Activated B cell treated with CpG ODN at 0.5 μM for 24 hours (primary cell): ENCODE results near the gene PAQR9. TPM values are rescaled to one million over a fixed set of nuclear protein-coding genes. Genes with fewer than 3 reads are reported as not detected.
A peak's percentile ranks its signal among the peaks of the same experiment; 100 is the strongest.
"Not testable (repeated sequence)": the region's sequence is repeated elsewhere in the genome, so short reads cannot be mapped to it uniquely, and the experiment has no call there.

Source experiments
- ATAC-seq: fragments of 200-7000 bp; cut with Tn5 transposase; one replicate; pipeline ENCODE4 v1.10.0; 2021; ENCODE audit warnings: low read depth, mild to moderate bottlenecking, moderate library complexity
- CTCF ChIA-PET: fragments of 350-600 bp; sonication (Branson Sonifier 250); formaldehyde crosslinking; loops from one replicate; lab custom pipeline; 2021; ENCODE audit warnings: antibody characterized with exemption; lab: Charles Lee
- POLR2A ChIA-PET: fragments of 350-600 bp; sonication (Branson Sonifier 250); formaldehyde crosslinking; loops from one replicate; lab custom pipeline; 2021; ENCODE audit warnings: antibody characterized with exemption; lab: Charles Lee
- DNase-seq: peaks from one replicate; pipeline ENCODE4 v3.0.0; 2022
- H3K27ac Mint-ChIP-seq: one replicate; pipeline ENCODE4 v1.8.0; 2020; ENCODE audit warnings: mixed read lengths
- H3K27me3 Mint-ChIP-seq: one replicate; pipeline ENCODE4 v1.8.0; 2021; ENCODE audit warnings: mixed read lengths
- H3K36me3 Mint-ChIP-seq: one replicate; pipeline ENCODE4 v1.8.0; 2021; ENCODE audit warnings: low read depth, mixed read lengths
- H3K4me1 Mint-ChIP-seq: one replicate; pipeline ENCODE4 v1.8.0; 2021; ENCODE audit warnings: mixed read lengths
- H3K4me3 Mint-ChIP-seq: one replicate; pipeline ENCODE4 v1.8.0; 2020; ENCODE audit warnings: mild to moderate bottlenecking, mixed read lengths
- H3K9me3 Mint-ChIP-seq: one replicate; pipeline ENCODE4 v1.8.0; 2020; ENCODE audit warnings: mixed read lengths
- CTCF ChIP-seq: fragments of 200-600 bp; IDR thresholded peaks from one replicate; pipeline ENCODE4 v1.8.0; 2022; ENCODE audit warnings: antibody characterized with exemption, mild to moderate bottlenecking
- intact Hi-C: fragments of 100-400 bp; cut with micrococcal nuclease; formaldehyde crosslinking; loops from one replicate; pipeline ENCODE4 v1.15.1; 2024
- total RNA-seq: library from RNA; stranded (reverse); gene quantifications from 2 replicates; pipeline ENCODE4 v1.2.3, GENCODE V29; 2022

PAQR9 gene
- total RNA-seq, 1 donor from 2014 or later: not detected

- Mint-ChIP-seq H3K27me3 (no peaks in the 10 kb centered on the region), H3K27ac (no peak overlapping the region), H3K4me1 (peaks cover 15% of the 10 kb centered on the region), H3K4me3 (no peak overlapping the region), H3K9me3 (no peaks in the 10 kb centered on the region), H3K36me3 (no peaks in the 10 kb centered on the region)
- no peak for ATAC-seq
- intact Hi-C loops: no loop called here
- DNase-seq: no peak
- ChIA-PET POLR2A (no interaction called here), CTCF (no interaction called here)
- no peak for TF ChIP-seq CTCF
Observed at GRCh38 chr3:142992323-142992722, 28.8 kb upstream of the PAQR9 start.

GRCh38 chr3:142990721-142991120 is 27.2 kb upstream of the PAQR9 start:
- ChIA-PET CTCF (interaction anchor here (0.7 kb wide), 1 partner anchor 188 kb away, joined by 3 read pairs; no protein-coding TSS in a partner anchor), POLR2A (no interaction called here)
- H3K27ac Mint-ChIP-seq: no peak overlapping the region
- no peaks in the 10 kb centered on the region for H3K9me3 Mint-ChIP-seq
- no peak for ATAC-seq
- no peak for TF ChIP-seq CTCF
- no peak for DNase-seq
- H3K36me3 Mint-ChIP-seq: no peaks in the 10 kb centered on the region
- H3K4me1 Mint-ChIP-seq: peaks cover 15% of the 10 kb centered on the region
- intact Hi-C loops: no loop called here
- H3K4me3 Mint-ChIP-seq: no peak overlapping the region
- no peaks in the 10 kb centered on the region for H3K27me3 Mint-ChIP-seq

- H3K27me3 Mint-ChIP-seq, H3K27ac Mint-ChIP-seq, CTCF ChIA-PET, H3K36me3 Mint-ChIP-seq, POLR2A ChIA-PET, H3K9me3 Mint-ChIP-seq, DNase-seq, H3K4me1 Mint-ChIP-seq, ATAC-seq, H3K4me3 Mint-ChIP-seq: not testable (repeated sequence)
- intact Hi-C loops: loop anchor here (5.0 kb wide), 1 partner anchor 267 kb away; the partner anchor contains the start of gene TRPC1
Observed at GRCh38 chr3:142988826-142989225, 25.4 kb upstream of the PAQR9 start.

GRCh38 chr3:142988221-142988620 is 24.7 kb upstream of the PAQR9 start:
- POLR2A ChIA-PET, H3K27ac Mint-ChIP-seq, H3K9me3 Mint-ChIP-seq, H3K27me3 Mint-ChIP-seq, ATAC-seq, H3K4me1 Mint-ChIP-seq, H3K36me3 Mint-ChIP-seq, DNase-seq, H3K4me3 Mint-ChIP-seq: not testable (repeated sequence)
- CTCF ChIA-PET: interaction anchor here (0.5 to 1.2 kb wide), 4 partner anchors 9 to 167 kb away, joined by 3 to 4 read pairs (median 3); no protein-coding TSS in a partner anchor
- intact Hi-C loops: loop anchor here (5.0 kb wide), 1 partner anchor 266 kb away; the partner anchor contains the start of gene TRPC1

- POLR2A ChIA-PET: no interaction called here
- Mint-ChIP-seq H3K4me3 (no peak overlapping the region), H3K4me1 (no peaks in the 10 kb centered on the region), H3K36me3 (no peaks in the 10 kb centered on the region), H3K27ac (no peak overlapping the region), H3K27me3 (no peaks in the 10 kb centered on the region), H3K9me3 (no peaks in the 10 kb centered on the region)
- CTCF ChIA-PET: interaction anchor here (0.5 to 1.2 kb wide), 4 partner anchors 9 to 166 kb away, joined by 3 to 4 read pairs (median 3); no protein-coding TSS in a partner anchor
- no peak for ATAC-seq
- DNase-seq: no peak
- intact Hi-C loops: loop anchor here (1.0 to 5.0 kb wide), 4 partner anchors 159 to 861 kb away; partner anchors contain the start of gene TRPC1
- TF ChIP-seq CTCF: no peak
Observed at GRCh38 chr3:142987707-142988106, 24.2 kb upstream of the PAQR9 start.

- intact Hi-C loops: loop anchor here (1.0 to 5.0 kb wide), 4 partner anchors 159 to 860 kb away; partner anchors contain the start of gene TRPC1
- CTCF ChIA-PET: interaction anchor here (0.6 to 1.2 kb wide), 5 partner anchors 10 to 166 kb away, joined by 3 to 4 read pairs (median 3); no protein-coding TSS in a partner anchor
- Mint-ChIP-seq H3K27ac (no peak overlapping the region), H3K9me3 (no peaks in the 10 kb centered on the region), H3K4me1 (no peaks in the 10 kb centered on the region), H3K4me3 (no peak overlapping the region), H3K36me3 (no peaks in the 10 kb centered on the region), H3K27me3 (no peaks in the 10 kb centered on the region)
- no peak for DNase-seq
- TF ChIP-seq CTCF: peak; percentile 19
- POLR2A ChIA-PET: no interaction called here
- ATAC-seq: peak; percentile 25
Observed at GRCh38 chr3:142987080-142987700, 23.7 kb upstream of the PAQR9 start.
